A673 (cell line): ENCODE results near the gene ZSCAN1.

Experiments used
- EZH2 ChIP-seq: fragments of 200-600 bp; sonication (generic); IDR thresholded peaks from 2 replicates; pipeline ENCODE4 v1.6.1; 2017; ENCODE audit warnings: borderline replicate concordance, low read depth, mild to moderate bottlenecking, mixed read lengths, antibody characterized with exemption, low read length; ENCODE audit not compliant: poor library complexity, severe bottlenecking
- TF ChIP-seq, protein P1 (sequence below): fragments of 300-800, 200-600 bp; sonication (generic); conservative IDR thresholded peaks from 2 replicates; pipeline ENCODE4 v1.5.1; 2017; ENCODE audit warnings: low read depth, mild to moderate bottlenecking, antibody characterized with exemption, low read length, moderate library complexity, mixed read lengths

DNA sequence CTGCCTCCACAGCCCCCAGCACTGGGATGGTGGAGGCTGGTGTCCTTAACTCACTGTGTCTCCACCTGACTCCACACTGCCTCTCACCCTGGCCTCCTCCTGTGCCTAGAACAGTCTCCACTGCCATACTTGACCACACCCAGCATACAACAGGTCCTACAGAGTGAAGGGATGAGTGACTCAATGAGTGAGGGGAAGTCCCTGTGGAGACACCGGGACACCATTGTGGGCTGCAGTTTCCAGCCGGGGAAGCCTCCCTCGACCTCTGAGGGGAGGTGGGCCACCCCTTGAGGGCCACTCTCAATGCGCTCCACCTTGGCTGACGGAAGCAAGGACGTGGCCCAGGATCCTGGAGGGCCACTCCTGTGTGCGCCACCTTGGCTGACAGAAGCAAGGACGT lies 22.4 kb downstream of the ZSCAN1 start:
- TF ChIP-seq, protein P1, sequence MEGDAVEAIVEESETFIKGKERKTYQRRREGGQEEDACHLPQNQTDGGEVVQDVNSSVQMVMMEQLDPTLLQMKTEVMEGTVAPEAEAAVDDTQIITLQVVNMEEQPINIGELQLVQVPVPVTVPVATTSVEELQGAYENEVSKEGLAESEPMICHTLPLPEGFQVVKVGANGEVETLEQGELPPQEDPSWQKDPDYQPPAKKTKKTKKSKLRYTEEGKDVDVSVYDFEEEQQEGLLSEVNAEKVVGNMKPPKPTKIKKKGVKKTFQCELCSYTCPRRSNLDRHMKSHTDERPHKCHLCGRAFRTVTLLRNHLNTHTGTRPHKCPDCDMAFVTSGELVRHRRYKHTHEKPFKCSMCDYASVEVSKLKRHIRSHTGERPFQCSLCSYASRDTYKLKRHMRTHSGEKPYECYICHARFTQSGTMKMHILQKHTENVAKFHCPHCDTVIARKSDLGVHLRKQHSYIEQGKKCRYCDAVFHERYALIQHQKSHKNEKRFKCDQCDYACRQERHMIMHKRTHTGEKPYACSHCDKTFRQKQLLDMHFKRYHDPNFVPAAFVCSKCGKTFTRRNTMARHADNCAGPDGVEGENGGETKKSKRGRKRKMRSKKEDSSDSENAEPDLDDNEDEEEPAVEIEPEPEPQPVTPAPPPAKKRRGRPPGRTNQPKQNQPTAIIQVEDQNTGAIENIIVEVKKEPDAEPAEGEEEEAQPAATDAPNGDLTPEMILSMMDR: no peak
- TF ChIP-seq EZH2: no peak
